ENCODE results near the gene PDZRN3. TPM values are rescaled to one million over a fixed set of nuclear protein-coding genes. Genes with fewer than 3 reads are reported as not detected.

Gene PDZRN3
- total RNA-seq, 1 donor from 2014 or later: 1.3 TPM

- H3K9me3 Mint-ChIP-seq (ENCODE audit: unreplicated experiment): no peaks in the 10 kb centered on the region
- no peaks in the 10 kb centered on the region for H3K36me3 Mint-ChIP-seq (ENCODE audit: low read depth, unreplicated experiment)
- no peak for TF ChIP-seq CTCF (IDR thresholded peaks at IDR 0.05; ENCODE audit: unreplicated experiment)
- no peak overlapping the region for H3K4me3 Mint-ChIP-seq (ENCODE audit: unreplicated experiment)
- H3K4me1 Mint-ChIP-seq (ENCODE audit: unreplicated experiment): no peaks in the 10 kb centered on the region
- no peak for DNase-seq (ENCODE audit: low spot score)
- H3K27ac Mint-ChIP-seq (ENCODE audit: unreplicated experiment): no peak overlapping the region
- H3K27me3 Mint-ChIP-seq (ENCODE audit: unreplicated experiment): no peaks in the 10 kb centered on the region
Observed at GRCh38 chr3:73591286-73591800, 33.4 kb downstream of the PDZRN3 start.

- H3K27me3 Mint-ChIP-seq (ENCODE audit: unreplicated experiment): no peaks in the 10 kb centered on the region
- H3K36me3 Mint-ChIP-seq (ENCODE audit: low read depth, unreplicated experiment): no peaks in the 10 kb centered on the region
Observed at GRCh38 chr3:73586628-73587027, 38.1 kb downstream of the PDZRN3 start.

GRCh38 chr3:73586190-73586589 lies 38.6 kb downstream of the PDZRN3 start:
- DNase-seq (ENCODE audit: low spot score): no peak
- H3K36me3 Mint-ChIP-seq (ENCODE audit: low read depth, unreplicated experiment): no peaks in the 10 kb centered on the region
- H3K4me3 Mint-ChIP-seq (ENCODE audit: unreplicated experiment): no peak overlapping the region
- no peaks in the 10 kb centered on the region for H3K27me3 Mint-ChIP-seq (ENCODE audit: unreplicated experiment)
- H3K27ac Mint-ChIP-seq (ENCODE audit: unreplicated experiment): no peak overlapping the region
- H3K4me1 Mint-ChIP-seq (ENCODE audit: unreplicated experiment): peaks cover 6% of the 10 kb centered on the region
- H3K9me3 Mint-ChIP-seq (ENCODE audit: unreplicated experiment): no peaks in the 10 kb centered on the region
- TF ChIP-seq CTCF (IDR thresholded peaks at IDR 0.05; ENCODE audit: unreplicated experiment): no peak

More at GRCh38 chr3:73586628-73587027, 38.1 kb downstream of the PDZRN3 start:
- H3K4me3 Mint-ChIP-seq (ENCODE audit: unreplicated experiment): no peak overlapping the region
- H3K27ac Mint-ChIP-seq (ENCODE audit: unreplicated experiment): no peak overlapping the region
- no peak for TF ChIP-seq CTCF (IDR thresholded peaks at IDR 0.05; ENCODE audit: unreplicated experiment)
- no peak for DNase-seq (ENCODE audit: low spot score)
- H3K4me1 Mint-ChIP-seq (ENCODE audit: unreplicated experiment): peaks cover 6% of the 10 kb centered on the region
- H3K9me3 Mint-ChIP-seq (ENCODE audit: unreplicated experiment): no peaks in the 10 kb centered on the region

- no peaks in the 10 kb centered on the region for H3K9me3 Mint-ChIP-seq (ENCODE audit: unreplicated experiment)
- H3K27ac Mint-ChIP-seq (ENCODE audit: unreplicated experiment): no peak overlapping the region
Observed at GRCh38 chr3:73584873-73585272, 39.9 kb downstream of the PDZRN3 start.

More at GRCh38 chr3:73584873-73585272, 39.9 kb downstream of the PDZRN3 start:
- TF ChIP-seq CTCF (IDR thresholded peaks at IDR 0.05; ENCODE audit: unreplicated experiment): no peak
- Mint-ChIP-seq H3K4me1 (ENCODE audit: unreplicated experiment) (peaks cover 6% of the 10 kb centered on the region), H3K27me3 (ENCODE audit: unreplicated experiment) (no peaks in the 10 kb centered on the region), H3K4me3 (ENCODE audit: unreplicated experiment) (no peak overlapping the region), H3K36me3 (ENCODE audit: low read depth, unreplicated experiment) (no peaks in the 10 kb centered on the region)
- no peak for DNase-seq (ENCODE audit: low spot score)
